HG03280 (cell line): ENCODE results near the gene MAPK8IP3.

Experiments used
- ATAC-seq: cut with Tn5 transposase; IDR thresholded peaks from one replicate; pipeline ENCODE4 v1.9.1; 2021; ENCODE audit warnings: mild to moderate bottlenecking, moderate library complexity; ENCODE audit not compliant: unreplicated experiment

Gene MAPK8IP3

DNA sequence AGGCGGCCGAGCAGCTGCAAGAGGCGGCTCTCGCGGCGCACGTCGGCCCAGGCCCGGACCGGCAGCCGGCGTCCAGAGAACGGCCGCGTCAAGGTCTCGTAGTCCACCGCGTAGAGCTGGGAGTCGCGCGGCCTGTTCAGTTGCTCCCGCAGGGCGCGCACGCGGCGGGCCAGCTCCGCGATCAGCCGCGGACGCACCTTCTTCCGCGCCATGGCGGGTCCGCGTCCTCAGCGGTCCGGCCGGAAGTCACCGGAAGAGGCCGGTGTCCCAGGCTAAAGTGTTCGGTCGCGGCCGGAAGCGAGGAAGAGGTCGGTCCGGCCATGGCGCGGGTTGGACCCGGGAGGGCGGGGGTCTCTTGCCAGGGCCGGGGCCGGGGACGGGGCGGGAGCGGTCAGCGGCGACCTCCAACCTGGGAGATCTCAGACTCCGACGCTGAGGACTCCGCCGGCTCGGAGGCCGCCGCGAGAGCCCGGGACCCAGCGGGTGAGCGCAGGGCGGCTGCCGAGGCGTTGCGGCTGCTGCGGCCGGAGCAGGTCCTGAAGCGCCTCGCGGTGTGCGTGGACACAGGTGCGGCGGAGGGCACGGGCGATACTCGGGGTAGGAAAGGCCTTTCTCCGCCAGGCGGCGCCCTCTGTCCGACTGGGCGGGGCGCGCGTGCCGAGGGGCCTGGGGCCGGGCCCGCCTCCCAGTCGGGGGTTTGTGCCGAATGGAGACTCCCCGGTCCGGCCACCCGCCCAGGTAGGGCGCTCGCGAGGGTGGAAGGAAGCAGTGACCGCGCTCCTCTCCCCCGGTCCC, 67.1 kb downstream of the MAPK8IP3 start, which contains the start of gene MRPS34:
TSS of gene MRPS34 (minus strand) at position 227 of the 795 bp plus-strand sequence. CDS start at position 212, 15 bp downstream.
- ATAC-seq: peak; percentile 51

GRCh38 chr16:1773703-1774447, 67.9 kb downstream of the MAPK8IP3 start:
- ATAC-seq: no peak

GRCh38 chr16:1774448-1774780, 68.4 kb downstream of the MAPK8IP3 start:
- ATAC-seq: no peak

GRCh38 chr16:1775006-1775845, 69.2 kb downstream of the MAPK8IP3 start:
- no peak for ATAC-seq

DNA sequence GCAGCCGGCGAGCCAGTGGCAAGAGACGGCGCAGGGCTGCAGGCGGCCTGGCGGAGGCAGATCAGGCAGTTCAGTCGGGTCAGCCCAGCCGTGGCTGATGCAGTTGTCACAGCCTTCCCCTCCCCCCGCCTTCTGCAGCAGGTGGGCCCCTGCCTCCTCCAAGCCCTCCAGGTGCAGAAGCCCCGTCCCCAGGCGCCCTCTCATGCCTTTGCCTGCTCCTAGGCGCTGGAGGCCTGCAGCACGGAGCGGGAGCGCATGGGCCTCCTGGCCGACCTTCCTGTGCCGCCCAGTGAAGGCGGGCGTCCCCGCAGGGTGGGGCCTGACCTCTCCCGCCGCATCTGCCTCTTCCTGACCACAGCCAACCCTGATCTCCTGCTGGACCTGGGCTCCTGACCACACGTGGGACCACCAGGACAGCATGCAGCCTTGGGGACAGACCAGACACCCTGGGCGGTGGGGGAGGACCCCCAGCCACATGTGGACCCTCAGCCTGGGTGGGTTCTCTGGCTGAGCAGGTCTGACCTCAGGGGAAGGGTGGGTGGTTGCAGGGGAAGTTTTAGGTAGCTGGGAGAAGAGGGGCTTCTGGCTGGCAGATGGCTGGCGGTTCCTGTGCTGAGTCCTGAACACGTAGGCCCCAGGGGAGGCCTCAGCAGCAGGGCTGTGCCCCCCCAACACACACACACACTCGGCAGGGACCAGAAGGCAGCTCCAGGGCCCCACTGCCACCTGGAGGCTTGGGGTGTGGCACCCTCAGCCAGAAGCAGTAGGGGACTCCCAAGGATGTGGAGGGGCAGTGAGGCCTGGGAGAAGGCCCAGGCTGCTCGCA, 70.1 kb downstream of the MAPK8IP3 start:
- no peak for ATAC-seq

- ATAC-seq: no peak
Measured at GRCh38 chr16:1776672-1776955, 70.6 kb downstream of the MAPK8IP3 start.

DNA sequence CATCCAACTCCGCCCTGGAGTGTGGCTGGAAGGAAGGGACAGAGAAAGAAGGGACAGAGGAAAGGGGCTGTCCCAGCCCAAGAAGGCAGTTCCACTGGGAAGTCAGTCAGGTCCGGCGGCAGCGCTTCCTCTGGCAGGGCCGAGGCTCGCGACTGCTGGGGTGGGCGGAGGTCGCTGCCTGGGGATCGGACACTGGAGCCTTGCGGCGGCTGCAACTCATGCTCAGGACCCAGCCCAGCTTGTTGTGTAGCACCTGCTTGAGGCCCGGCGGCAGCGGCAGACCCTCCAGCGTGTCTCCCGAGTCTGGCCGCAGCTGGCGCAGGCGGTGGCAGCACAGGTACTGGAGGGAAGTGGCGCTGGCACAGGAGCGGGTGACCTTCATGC, 71.0 kb downstream of the MAPK8IP3 start:
- ATAC-seq: no peak

GRCh38 chr16:1777375-1778199, 71.6 kb downstream of the MAPK8IP3 start:
- no peak for ATAC-seq

DNA sequence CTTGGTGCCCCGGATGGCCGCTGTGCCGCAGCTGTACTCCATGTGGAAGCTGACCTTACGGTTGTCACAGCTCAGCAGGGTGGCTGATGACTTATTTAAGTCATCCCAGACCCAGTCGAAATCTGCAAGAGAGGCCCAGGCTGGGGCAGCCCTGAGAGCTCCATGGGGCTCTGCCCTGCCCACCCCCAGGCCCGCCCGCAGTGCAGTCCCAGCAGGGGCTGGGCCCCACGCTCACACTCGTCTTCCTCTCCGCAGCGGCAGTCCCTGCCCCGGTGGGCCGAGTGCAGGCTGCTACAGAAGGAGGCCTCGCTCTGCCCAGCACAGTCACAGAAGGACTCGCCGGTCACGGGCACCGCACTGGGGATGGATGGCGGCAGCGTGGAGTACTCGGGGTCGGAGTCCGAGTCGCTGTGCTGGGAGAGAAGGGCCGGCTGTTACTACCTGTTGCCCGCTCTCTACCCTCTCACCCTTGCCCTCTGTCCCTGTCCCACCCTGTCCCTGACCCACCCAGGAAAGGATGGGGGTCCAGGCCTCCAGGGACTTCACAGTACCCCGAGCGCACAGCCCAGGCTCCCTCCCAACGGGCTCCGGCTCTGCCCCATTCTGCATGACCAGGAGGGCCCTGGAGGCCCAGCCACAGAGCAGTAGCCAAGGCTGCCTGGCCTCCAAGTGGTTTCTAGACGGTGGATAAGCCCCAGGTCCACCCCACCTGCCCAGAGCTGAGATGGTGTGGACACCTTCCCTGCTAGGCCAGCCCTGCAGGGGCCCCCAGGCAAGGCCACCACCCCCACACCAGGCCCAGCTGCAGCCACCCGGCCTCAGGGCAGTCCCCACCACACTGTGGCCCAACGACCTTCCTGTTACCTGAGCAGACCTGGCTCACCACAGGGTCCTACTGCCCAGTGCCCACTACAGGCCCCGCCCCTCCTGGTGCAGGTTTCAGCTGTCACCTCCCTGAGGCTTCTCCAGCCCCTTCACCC, 72.5 kb downstream of the MAPK8IP3 start:
- no peak for ATAC-seq

GRCh38 chr16:1779234-1779701, 73.3 kb downstream of the MAPK8IP3 start:
- no peak for ATAC-seq

GRCh38 chr16:1779741-1780676, 74.0 kb downstream of the MAPK8IP3 start:
- ATAC-seq: no peak

DNA sequence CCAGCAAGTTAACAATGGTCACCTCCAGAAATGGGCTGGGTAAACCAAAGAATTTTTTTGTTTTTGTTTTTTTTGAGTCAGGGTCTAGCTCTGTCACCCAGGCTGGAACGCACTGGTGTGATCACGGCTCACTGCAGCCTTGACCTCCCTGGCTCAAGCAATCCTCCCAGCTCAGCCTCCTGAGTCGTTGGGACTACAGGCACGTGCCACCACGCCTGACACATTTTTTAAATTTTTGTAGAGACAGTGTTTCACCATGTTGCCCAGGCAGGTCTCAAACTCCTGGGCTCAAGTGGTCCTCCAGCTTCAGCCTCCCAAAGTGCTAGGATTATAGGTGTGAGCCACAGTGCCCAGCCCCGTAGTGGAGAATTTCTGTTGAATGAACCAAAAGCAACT, 74.7 kb downstream of the MAPK8IP3 start:
- ATAC-seq: no peak

- no peak for ATAC-seq
Measured at GRCh38 chr16:1781254-1781653, 75.3 kb downstream of the MAPK8IP3 start.

GRCh38 chr16:1781758-1782407, 75.9 kb downstream of the MAPK8IP3 start:
- ATAC-seq: peak; percentile 3

DNA sequence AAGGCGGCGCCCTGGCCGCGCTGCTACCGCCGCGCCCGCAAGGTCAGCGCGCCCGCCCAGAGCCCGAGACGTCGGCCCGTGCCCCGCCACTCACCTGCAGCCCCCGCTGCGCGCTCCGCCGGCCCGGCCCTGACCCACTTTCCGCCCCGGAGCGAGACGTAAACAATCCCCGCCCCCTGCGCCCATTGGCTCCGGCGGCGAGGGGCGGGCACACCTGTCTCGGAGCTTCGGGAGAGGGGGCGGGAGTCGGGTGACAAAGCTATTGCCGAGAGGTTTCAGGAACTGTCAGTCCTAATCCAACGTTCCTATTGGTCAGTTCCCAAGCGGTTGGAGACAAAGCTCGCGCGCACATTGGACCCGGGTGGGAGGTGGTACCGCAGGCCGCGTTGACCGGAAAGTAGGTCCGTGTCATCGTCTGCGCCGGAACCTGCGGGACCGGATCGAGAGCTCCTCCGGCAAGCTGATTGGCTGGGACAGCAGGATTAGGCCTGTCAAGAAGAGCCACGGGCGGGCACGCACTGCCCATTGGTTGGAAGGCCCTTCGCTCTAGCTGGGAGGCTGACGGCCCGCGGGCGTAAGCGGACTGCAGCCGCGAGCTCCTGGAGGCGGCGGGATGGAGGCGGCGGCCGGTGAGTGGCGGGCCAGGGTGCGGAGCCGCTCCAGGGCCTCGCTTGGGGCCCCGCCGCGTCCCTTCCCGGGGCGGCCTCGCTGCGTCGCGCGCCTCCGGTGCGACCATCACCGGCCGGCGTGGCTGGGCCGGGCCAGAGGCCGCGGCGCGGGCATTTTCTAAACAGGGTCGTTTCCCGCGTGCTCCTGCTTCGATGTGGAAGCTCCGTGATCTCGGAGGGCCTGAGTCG, 76.6 kb downstream of the MAPK8IP3 start, which contains the start of the genes NUBP2 and SPSB3:
TSS of gene NUBP2 (plus strand) at position 553 of the 857 bp plus-strand sequence. CDS start at position 614, 61 bp downstream.
TSS of gene SPSB3 (minus strand) at position 164 of the 857 bp plus-strand sequence. CDS start 1,088 bp downstream, outside the sequence.
- peak; percentile 82 for ATAC-seq
